MM.1S (cell line): ENCODE results near the gene SLC29A1.

ENCODE experiments used
- CTCF ChIP-seq: fragments of 300-600 bp; sonication (generic); IDR thresholded peaks from 2 replicates; pipeline ENCODE4 v1.5.1; 2016; ENCODE audit warnings: antibody characterized with exemption, low read length, mixed read lengths
- EZH2 ChIP-seq: fragments of 300-600 bp; sonication (generic); optimal IDR thresholded peaks from 2 replicates; pipeline ENCODE3; 2017; ENCODE audit warnings: low read depth, mild to moderate bottlenecking, antibody characterized with exemption, low read length, mixed read lengths
- EZH2phosphoT487 ChIP-seq: fragments of 300-600 bp; sonication (generic); IDR thresholded peaks from 2 replicates; pipeline ENCODE4 v1.6.1; 2018; ENCODE audit warnings: antibody characterized with exemption, low read length

GRCh38 chr6:44250718-44251123 lies 27.3 kb downstream of the SLC29A1 start:
- no peak for TF ChIP-seq CTCF
- TF ChIP-seq EZH2: no peak
- TF ChIP-seq EZH2phosphoT487: no peak
